WTC11 (cell line): ENCODE data around the gene STX2. TPM values are rescaled to one million over a fixed set of nuclear protein-coding genes. Genes with fewer than 3 reads are reported as not detected.

ENCODE experiments used
- ATAC-seq: fragments of 200-7000 bp; cut with Tn5 transposase; 2 replicates; pipeline ENCODE4 v1.10.0; 2021; ENCODE audit warnings: mild to moderate bottlenecking, moderate library complexity
- CTCF ChIA-PET: fragments of 300-600 bp; sonication (Branson Sonifier 250); formaldehyde crosslinking; loops from one replicate; lab custom pipeline; 2021; ENCODE audit warnings: antibody characterized with exemption; lab: Charles Lee
- POLR2A ChIA-PET: fragments of 350-600 bp; sonication (Branson Sonifier 250); formaldehyde crosslinking; loops from one replicate; lab custom pipeline; 2021; ENCODE audit warnings: antibody characterized with exemption; lab: Charles Lee
- DNase-seq: peaks from one replicate; pipeline ENCODE4 v3.0.0; 2021; ENCODE audit warnings: low spot score
- H3K27ac Mint-ChIP-seq: 2 replicates; pipeline ENCODE4 v1.8.0; 2021; ENCODE audit warnings: mixed read lengths
- H3K27me3 Mint-ChIP-seq: 2 replicates; pipeline ENCODE4 v1.8.0; 2021; ENCODE audit warnings: low read depth, mild to moderate bottlenecking, moderate library complexity, mixed read lengths
- H3K36me3 Mint-ChIP-seq: 2 replicates; pipeline ENCODE4 v1.8.0; 2021; ENCODE audit warnings: mixed read lengths
- H3K4me1 Mint-ChIP-seq: 2 replicates; pipeline ENCODE4 v1.8.0; 2022; ENCODE audit warnings: mixed read lengths
- H3K4me3 Mint-ChIP-seq: 2 replicates; pipeline ENCODE4 v1.8.0; 2021; ENCODE audit warnings: mild to moderate bottlenecking, moderate library complexity, mixed read lengths
- H3K9me3 Mint-ChIP-seq: 2 replicates; pipeline ENCODE4 v1.8.0; 2021; ENCODE audit warnings: mixed read lengths
- ELF4 ChIP-seq: sonication (generic); formaldehyde crosslinking; IDR thresholded peaks from 2 replicates; pipeline ENCODE4 v1.8.1; 2022; ENCODE audit warnings: low read depth, mild to moderate bottlenecking, moderate library complexity, missing genetic modification reagents
- ETV6 ChIP-seq: sonication (generic); formaldehyde crosslinking; IDR thresholded peaks from 2 replicates; pipeline ENCODE4 v1.8.1; 2022; ENCODE audit warnings: mild to moderate bottlenecking, missing genetic modification reagents
- GTF2I ChIP-seq: fragments of 250-450 bp; sonication (Bioruptor Pico); conservative IDR thresholded peaks from 2 replicates; pipeline ENCODE4 v1.4.0; 2021; ENCODE audit warnings: mild to moderate bottlenecking
- JUN ChIP-seq: sonication (generic); formaldehyde crosslinking; IDR thresholded peaks from 2 replicates; pipeline ENCODE4 v1.8.0; 2023; ENCODE audit warnings: mild to moderate bottlenecking, missing genetic modification reagents
- KAT7 ChIP-seq: sonication (generic); formaldehyde crosslinking; IDR thresholded peaks from 2 replicates; pipeline ENCODE4 v1.8.1; 2023; ENCODE audit warnings: missing genetic modification reagents, mild to moderate bottlenecking, borderline replicate concordance
- NFATC4 ChIP-seq: fragments of 250-450 bp; sonication (Bioruptor Pico); IDR thresholded peaks from 2 replicates; pipeline ENCODE4 v1.9.0; 2021; ENCODE audit warnings: mild to moderate bottlenecking
- NFYB ChIP-seq: sonication (generic); formaldehyde crosslinking; conservative IDR thresholded peaks from 2 replicates; pipeline ENCODE4 v1.8.0; 2022; ENCODE audit warnings: low read depth, missing genetic modification reagents
- PRRX2 ChIP-seq: fragments of 250-450 bp; sonication (Bioruptor Pico); IDR thresholded peaks from 2 replicates; pipeline ENCODE4 v1.8.0; 2021; ENCODE audit warnings: mild to moderate bottlenecking
- TEAD1 ChIP-seq: sonication (generic); formaldehyde crosslinking; IDR thresholded peaks from 2 replicates; pipeline ENCODE4 v1.8.0; 2022; ENCODE audit warnings: mild to moderate bottlenecking, missing genetic modification reagents
- ZBTB21 ChIP-seq: sonication (generic); formaldehyde crosslinking; IDR thresholded peaks from 2 replicates; pipeline ENCODE4 v1.8.1; 2023; ENCODE audit warnings: mild to moderate bottlenecking, missing genetic modification reagents, borderline replicate concordance
- ZNF219 ChIP-seq: sonication (generic); formaldehyde crosslinking; IDR thresholded peaks from 2 replicates; pipeline ENCODE4 v1.8.0; 2023; ENCODE audit warnings: missing genetic modification reagents, mild to moderate bottlenecking, borderline replicate concordance
- ZNF317 ChIP-seq: sonication (generic); formaldehyde crosslinking; IDR thresholded peaks from 2 replicates; pipeline ENCODE4 v1.8.1; 2023; ENCODE audit warnings: low read depth, mild to moderate bottlenecking, moderate library complexity, missing genetic modification reagents, borderline replicate concordance
- total RNA-seq: library from RNA; stranded (reverse); gene quantifications from 3 replicates; pipeline ENCODE4 v1.2.3, GENCODE V29; 2021
- TF ChIP-seq, protein P1 (sequence below): sonication (generic); formaldehyde crosslinking; IDR thresholded peaks from 2 replicates; pipeline ENCODE4 v1.8.0; 2022; ENCODE audit warnings: mild to moderate bottlenecking, missing genetic modification reagents
- TF ChIP-seq, protein P2 (sequence below): fragments of 250-450 bp; sonication (Bioruptor Pico); IDR thresholded peaks from 2 replicates; pipeline ENCODE4 v1.9.0; 2021; ENCODE audit warnings: mild to moderate bottlenecking
- TF ChIP-seq, protein P3 (sequence below): sonication (generic); formaldehyde crosslinking; IDR thresholded peaks from 2 replicates; pipeline ENCODE4 v1.8.1; 2023; ENCODE audit warnings: mild to moderate bottlenecking, missing genetic modification reagents
- TF ChIP-seq, protein P4 (sequence below): fragments of 250-450 bp; sonication (Bioruptor Pico); IDR thresholded peaks from 2 replicates; pipeline ENCODE4 v1.9.0; 2021; ENCODE audit warnings: mild to moderate bottlenecking
- TF ChIP-seq, protein P5 (sequence below): fragments of 250-450 bp; sonication (Bioruptor Pico); IDR thresholded peaks from 2 replicates; pipeline ENCODE4 v1.9.0; 2021; ENCODE audit warnings: mild to moderate bottlenecking, borderline replicate concordance
- TF ChIP-seq, protein P6 (sequence below): sonication (generic); formaldehyde crosslinking; IDR thresholded peaks from 2 replicates; pipeline ENCODE4 v1.8.1; 2022; ENCODE audit warnings: low read depth, missing genetic modification reagents, borderline replicate concordance
- TF ChIP-seq, protein P7 (sequence below): sonication (generic); formaldehyde crosslinking; conservative IDR thresholded peaks from 2 replicates; pipeline ENCODE4 v1.8.1; 2022; ENCODE audit warnings: mild to moderate bottlenecking, missing genetic modification reagents

The STX2 gene
- total RNA-seq, 1 experiment from 2014 or later: 22.7 TPM

DNA sequence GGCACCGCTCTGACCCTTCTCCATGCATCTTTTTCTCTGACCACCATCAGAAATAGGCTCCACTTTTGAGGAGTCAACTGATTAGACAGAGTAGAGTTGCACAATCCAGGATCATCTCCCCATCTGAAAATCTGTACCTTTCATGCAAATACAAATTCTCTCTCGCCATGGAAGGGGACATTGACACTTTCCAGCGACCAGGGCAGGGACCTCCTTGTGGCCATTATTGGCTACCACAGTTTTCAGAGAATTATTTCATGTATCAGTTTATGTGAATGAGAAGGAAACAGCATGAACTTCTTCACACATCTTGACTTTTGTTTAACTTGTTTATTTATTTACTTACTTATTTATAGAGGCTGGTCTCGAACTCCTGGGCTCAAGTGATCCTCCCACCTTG, 19.0 kb upstream of the STX2 start (continued):
- no peak for TF ChIP-seq TEAD1 (CRISPR knock-in tag)

DNA sequence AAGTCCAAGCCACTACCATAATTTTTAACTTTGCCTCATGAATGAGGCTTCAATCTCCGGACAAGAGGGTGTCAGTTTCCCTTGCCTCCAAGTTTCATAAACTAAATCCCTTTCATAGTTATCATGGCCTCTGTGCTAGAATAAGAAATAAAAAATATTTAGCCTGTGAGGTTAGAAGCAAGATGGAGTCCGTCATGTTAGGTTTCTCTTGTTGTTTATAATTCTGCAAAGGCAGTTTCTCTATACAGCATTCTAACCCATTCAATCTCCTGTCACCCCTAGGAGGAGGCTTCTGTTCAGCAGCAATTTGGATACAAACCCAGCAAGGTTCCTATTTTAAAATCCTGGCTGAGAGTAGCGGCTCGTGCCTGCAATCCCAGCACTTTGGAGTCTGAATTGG, 17.0 kb upstream of the STX2 start:
- H3K4me3 Mint-ChIP-seq: no peak overlapping the region
- no peak for DNase-seq
- peaks cover 13% of the 10 kb centered on the region for H3K36me3 Mint-ChIP-seq
- no peaks in the 10 kb centered on the region for H3K27me3 Mint-ChIP-seq
- TF ChIP-seq, protein P1, sequence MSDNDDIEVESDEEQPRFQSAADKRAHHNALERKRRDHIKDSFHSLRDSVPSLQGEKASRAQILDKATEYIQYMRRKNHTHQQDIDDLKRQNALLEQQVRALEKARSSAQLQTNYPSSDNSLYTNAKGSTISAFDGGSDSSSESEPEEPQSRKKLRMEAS (CRISPR knock-in tag): no peak
- no peak for TF ChIP-seq ZNF317
- no peak for TF ChIP-seq NFATC4 (CRISPR knock-in tag)
- TF ChIP-seq, protein P2, sequence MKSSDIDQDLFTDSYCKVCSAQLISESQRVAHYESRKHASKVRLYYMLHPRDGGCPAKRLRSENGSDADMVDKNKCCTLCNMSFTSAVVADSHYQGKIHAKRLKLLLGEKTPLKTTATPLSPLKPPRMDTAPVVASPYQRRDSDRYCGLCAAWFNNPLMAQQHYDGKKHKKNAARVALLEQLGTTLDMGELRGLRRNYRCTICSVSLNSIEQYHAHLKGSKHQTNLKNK: no peak
- TF ChIP-seq GTF2I (CRISPR knock-in tag): no peak
- TF ChIP-seq ETV6 (CRISPR knock-in tag): no peak
- TF ChIP-seq NFYB: no peak
- no peak for TF ChIP-seq ZNF219 (CRISPR knock-in tag)
- TF ChIP-seq PRRX2 (CRISPR knock-in tag): no peak
- TF ChIP-seq, protein P3, sequence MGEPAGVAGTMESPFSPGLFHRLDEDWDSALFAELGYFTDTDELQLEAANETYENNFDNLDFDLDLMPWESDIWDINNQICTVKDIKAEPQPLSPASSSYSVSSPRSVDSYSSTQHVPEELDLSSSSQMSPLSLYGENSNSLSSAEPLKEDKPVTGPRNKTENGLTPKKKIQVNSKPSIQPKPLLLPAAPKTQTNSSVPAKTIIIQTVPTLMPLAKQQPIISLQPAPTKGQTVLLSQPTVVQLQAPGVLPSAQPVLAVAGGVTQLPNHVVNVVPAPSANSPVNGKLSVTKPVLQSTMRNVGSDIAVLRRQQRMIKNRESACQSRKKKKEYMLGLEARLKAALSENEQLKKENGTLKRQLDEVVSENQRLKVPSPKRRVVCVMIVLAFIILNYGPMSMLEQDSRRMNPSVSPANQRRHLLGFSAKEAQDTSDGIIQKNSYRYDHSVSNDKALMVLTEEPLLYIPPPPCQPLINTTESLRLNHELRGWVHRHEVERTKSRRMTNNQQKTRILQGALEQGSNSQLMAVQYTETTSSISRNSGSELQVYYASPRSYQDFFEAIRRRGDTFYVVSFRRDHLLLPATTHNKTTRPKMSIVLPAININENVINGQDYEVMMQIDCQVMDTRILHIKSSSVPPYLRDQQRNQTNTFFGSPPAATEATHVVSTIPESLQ (CRISPR knock-in tag): no peak
- no peak for TF ChIP-seq ZBTB21 (CRISPR knock-in tag)
- TF ChIP-seq, protein P4, sequence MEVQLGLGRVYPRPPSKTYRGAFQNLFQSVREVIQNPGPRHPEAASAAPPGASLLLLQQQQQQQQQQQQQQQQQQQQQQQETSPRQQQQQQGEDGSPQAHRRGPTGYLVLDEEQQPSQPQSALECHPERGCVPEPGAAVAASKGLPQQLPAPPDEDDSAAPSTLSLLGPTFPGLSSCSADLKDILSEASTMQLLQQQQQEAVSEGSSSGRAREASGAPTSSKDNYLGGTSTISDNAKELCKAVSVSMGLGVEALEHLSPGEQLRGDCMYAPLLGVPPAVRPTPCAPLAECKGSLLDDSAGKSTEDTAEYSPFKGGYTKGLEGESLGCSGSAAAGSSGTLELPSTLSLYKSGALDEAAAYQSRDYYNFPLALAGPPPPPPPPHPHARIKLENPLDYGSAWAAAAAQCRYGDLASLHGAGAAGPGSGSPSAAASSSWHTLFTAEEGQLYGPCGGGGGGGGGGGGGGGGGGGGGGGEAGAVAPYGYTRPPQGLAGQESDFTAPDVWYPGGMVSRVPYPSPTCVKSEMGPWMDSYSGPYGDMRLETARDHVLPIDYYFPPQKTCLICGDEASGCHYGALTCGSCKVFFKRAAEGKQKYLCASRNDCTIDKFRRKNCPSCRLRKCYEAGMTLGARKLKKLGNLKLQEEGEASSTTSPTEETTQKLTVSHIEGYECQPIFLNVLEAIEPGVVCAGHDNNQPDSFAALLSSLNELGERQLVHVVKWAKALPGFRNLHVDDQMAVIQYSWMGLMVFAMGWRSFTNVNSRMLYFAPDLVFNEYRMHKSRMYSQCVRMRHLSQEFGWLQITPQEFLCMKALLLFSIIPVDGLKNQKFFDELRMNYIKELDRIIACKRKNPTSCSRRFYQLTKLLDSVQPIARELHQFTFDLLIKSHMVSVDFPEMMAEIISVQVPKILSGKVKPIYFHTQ (CRISPR knock-in tag): no peak
- TF ChIP-seq, protein P5, sequence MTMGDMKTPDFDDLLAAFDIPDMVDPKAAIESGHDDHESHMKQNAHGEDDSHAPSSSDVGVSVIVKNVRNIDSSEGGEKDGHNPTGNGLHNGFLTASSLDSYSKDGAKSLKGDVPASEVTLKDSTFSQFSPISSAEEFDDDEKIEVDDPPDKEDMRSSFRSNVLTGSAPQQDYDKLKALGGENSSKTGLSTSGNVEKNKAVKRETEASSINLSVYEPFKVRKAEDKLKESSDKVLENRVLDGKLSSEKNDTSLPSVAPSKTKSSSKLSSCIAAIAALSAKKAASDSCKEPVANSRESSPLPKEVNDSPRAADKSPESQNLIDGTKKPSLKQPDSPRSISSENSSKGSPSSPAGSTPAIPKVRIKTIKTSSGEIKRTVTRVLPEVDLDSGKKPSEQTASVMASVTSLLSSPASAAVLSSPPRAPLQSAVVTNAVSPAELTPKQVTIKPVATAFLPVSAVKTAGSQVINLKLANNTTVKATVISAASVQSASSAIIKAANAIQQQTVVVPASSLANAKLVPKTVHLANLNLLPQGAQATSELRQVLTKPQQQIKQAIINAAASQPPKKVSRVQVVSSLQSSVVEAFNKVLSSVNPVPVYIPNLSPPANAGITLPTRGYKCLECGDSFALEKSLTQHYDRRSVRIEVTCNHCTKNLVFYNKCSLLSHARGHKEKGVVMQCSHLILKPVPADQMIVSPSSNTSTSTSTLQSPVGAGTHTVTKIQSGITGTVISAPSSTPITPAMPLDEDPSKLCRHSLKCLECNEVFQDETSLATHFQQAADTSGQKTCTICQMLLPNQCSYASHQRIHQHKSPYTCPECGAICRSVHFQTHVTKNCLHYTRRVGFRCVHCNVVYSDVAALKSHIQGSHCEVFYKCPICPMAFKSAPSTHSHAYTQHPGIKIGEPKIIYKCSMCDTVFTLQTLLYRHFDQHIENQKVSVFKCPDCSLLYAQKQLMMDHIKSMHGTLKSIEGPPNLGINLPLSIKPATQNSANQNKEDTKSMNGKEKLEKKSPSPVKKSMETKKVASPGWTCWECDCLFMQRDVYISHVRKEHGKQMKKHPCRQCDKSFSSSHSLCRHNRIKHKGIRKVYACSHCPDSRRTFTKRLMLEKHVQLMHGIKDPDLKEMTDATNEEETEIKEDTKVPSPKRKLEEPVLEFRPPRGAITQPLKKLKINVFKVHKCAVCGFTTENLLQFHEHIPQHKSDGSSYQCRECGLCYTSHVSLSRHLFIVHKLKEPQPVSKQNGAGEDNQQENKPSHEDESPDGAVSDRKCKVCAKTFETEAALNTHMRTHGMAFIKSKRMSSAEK (CRISPR knock-in tag): no peak
- TF ChIP-seq KAT7 (CRISPR knock-in tag): no peak
- TF ChIP-seq, protein P6, sequence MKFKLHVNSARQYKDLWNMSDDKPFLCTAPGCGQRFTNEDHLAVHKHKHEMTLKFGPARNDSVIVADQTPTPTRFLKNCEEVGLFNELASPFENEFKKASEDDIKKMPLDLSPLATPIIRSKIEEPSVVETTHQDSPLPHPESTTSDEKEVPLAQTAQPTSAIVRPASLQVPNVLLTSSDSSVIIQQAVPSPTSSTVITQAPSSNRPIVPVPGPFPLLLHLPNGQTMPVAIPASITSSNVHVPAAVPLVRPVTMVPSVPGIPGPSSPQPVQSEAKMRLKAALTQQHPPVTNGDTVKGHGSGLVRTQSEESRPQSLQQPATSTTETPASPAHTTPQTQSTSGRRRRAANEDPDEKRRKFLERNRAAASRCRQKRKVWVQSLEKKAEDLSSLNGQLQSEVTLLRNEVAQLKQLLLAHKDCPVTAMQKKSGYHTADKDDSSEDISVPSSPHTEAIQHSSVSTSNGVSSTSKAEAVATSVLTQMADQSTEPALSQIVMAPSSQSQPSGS (CRISPR knock-in tag): no peak
- TF ChIP-seq, protein P7, sequence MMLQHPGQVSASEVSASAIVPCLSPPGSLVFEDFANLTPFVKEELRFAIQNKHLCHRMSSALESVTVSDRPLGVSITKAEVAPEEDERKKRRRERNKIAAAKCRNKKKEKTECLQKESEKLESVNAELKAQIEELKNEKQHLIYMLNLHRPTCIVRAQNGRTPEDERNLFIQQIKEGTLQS (CRISPR knock-in tag): no peak
- TF ChIP-seq ELF4: no peak
- TF ChIP-seq JUN (CRISPR knock-in tag): no peak
- peaks cover 31% of the 10 kb centered on the region for H3K4me1 Mint-ChIP-seq
- peaks cover 11% of the 10 kb centered on the region for H3K9me3 Mint-ChIP-seq
- CTCF ChIA-PET: no interaction called here
- POLR2A ChIA-PET: no interaction called here
- H3K27ac Mint-ChIP-seq: no peak overlapping the region
- ATAC-seq: no peak
